Measurements from ENCODE around the gene COA1.

GRCh38 chr7:43616977-43617376, 112.3 kb downstream of the COA1 start:
- TF ChIP-seq CTCF (IDR thresholded peaks at IDR 0.05) (no peak), POLR2A (IDR thresholded peaks at IDR 0.05) (no peak)

Measured in lower leg skin (tissue), 3 donors.